IPS DF 4.7 (cell line): ENCODE results near the gene C5.

ENCODE experiments used
- DNase-seq: peaks from one replicate; pipeline ENCODE4 v3.0.0-alpha.2; 2013; ENCODE audit warnings: low spot score; ENCODE audit errors: extremely low read depth

C5 gene

GRCh38 chr9:120925535-120926396, 124.3 kb downstream of the C5 start:
- no peak for DNase-seq

- DNase-seq = no peak
These were observed 125.2 kb downstream of the C5 start for GRCh38 chr9:120924698-120925534.

DNA sequence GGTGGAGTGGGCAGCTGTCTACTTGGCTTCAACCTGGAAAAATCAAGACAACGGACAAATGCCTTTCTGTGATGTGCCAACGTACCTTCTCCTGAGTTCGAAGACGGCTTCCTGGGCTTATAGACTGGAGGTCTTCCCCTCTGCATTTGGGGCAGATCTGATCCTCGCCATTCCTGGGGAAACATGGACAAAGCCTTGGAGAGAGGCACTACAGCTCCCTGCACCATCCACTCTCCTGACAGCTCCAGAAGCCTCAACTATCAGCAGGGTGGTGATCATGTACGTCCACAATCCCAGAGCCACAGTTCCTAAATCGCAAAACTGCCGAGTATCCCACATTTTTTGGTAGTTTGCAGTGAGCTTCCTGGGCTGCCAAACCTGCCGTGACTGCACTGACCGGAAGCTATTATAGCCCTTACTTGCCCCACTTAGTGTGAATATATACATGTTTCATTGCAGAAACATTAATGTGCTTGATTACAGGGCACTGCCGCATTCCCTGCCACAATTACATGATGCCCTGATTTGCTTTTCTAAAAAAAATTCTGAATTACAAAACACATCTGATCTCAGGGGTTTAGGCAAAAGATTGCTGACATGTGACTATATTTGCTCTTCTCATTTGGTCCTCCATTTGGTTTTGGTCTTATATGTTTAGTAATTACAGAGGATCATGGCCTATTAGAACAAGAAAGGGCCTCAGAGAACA, 126.3 kb downstream of the C5 start:
- no peak for DNase-seq

GRCh38 chr9:120922404-120923195, 127.5 kb downstream of the C5 start:
- DNase-seq = no peak

GRCh38 chr9:120921661-120922181, 128.4 kb downstream of the C5 start:
- no peak for DNase-seq

DNA sequence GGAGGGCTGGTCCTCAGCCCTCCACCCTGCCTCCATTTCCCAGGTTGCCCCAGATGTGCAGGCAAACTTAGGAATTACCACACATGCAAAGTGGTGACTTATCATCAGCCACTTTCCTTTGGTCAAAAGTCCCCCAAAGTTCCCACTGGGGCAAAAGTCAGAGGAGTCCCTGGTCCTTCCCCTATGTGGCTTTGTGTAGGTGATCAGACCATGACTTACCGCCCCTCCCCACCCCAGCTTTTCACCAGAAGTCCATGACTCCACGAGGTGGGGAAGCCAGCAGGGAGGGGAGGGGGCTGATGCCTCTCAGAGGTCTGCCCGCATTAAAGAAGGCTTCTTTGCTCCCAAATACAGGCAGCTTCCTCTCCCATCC, 129.3 kb downstream of the C5 start:
- DNase-seq = no peak

- no peak for DNase-seq
These were observed 130.0 kb downstream of the C5 start for GRCh38 chr9:120919843-120920805.

DNA sequence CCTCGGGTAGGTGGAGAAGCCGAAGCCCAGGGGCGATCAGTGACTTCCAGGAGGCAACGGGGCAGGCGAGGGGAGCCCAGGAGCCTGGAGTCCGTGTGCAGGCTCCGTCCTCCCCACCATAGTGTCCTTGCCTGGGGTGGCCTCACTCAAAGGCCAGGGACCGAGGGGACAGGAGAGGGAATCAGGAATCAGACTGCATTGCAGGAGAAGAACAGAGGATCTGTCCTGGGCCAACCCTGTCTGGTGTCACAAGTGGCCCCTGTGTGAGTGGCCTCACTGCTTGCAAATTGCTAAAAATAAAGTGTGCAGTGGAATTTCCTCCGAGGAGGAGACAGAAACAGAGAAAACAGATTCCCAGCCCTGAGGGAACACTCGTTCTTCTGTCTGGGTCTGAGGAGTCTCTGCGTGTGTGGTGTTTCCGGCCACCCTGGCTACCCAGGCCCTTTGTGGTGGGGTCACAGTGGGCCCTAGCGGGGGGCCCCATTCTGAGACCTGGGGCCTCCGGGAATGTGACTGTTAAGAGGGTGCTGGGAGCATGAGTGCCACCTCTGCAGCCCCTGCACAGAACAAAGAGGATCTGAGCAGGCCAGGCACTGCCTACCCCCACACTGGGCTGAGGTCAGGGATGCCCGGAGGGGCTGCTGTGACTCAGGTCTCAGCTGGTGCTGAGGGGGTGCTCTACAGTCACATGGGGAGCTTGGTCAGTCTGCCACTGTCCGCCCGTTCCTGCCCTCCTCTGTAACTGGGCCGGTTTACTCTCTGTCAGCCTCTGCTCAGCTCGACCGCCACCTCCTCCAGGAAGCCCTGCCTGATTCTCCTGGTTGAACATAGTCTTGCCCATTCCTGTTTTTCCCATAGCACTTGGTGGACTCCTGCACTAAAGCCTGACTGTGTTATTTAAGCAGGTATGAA, 130.9 kb downstream of the C5 start:
- no peak for DNase-seq

DNA sequence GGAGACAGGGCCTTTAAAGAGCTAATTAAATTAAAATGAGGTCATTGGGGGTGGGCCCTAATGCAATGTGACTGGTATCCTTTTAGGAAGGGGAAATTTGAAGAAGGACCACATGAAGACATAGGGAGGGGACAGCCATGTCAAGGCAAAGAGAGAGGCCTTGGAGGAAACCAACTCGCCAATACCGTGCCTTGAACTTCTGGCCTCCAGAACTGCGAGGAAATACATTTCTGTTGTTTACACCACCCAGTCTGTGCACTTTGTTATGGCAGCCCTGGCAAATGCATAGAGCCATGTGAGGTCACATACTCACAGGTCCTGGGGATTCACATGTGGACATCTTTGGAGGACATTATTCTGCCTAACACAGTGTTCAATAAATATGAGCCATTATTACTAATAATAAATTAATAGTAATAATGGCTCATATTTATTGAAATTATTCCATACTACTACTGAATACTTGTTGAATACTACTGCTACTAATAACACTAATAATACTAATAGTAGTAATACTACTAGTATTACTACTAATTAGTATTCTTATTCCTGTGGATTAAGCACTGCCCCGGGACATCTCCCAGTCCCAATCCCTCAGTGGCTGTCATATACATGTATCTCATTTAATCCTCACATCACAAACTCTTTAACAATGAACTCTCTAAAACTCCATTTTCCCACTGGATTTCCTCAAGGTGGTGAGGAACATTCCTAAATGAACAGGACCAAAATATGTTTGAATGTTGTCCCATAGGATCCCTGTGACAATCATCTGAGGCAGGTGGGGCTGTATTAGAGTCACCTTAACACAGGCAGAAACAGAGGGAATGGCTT, 131.9 kb downstream of the C5 start:
- DNase-seq = no peak

DNA sequence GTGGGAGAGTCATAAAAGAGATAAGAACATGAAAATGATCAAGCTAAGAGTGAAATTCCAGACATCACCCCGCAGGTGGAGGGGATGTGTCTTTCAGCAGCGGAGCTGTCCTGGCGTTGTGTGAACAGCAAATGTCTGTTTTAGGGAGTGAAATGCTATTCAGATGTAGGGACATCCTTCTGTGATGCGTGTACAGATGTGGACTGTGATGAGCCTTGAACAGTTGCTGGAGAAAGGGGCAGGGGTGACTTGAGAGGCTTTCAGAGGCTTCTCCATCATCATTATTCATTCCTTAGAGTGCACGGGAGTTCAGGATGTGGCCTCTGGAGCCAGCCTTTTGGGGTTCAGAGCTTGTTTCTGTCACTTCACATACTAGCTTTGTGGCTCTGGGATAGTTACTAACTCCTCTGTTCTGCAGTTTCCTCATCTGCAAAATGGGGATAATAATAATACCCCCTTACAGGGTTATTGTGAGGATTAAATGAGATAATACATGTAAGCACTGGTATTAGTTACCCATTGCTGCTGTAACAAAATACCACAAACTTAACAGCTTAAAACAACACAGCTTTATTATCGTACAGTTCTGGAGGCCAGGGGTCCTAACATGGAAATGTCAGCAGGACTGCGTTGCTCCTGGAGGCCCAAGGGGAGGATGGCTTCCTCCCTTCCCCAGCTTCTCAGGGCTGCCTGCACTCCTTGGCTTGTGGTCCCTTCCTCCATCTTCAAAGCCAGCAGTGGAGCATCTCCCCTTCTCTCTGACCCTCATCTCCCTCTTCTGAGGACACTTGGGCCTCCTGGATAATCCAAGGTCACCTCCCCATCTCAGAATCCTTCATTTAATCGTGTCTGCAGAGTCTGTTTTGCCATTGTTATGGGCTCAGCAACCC, 132.8 kb downstream of the C5 start:
- no peak for DNase-seq

DNA sequence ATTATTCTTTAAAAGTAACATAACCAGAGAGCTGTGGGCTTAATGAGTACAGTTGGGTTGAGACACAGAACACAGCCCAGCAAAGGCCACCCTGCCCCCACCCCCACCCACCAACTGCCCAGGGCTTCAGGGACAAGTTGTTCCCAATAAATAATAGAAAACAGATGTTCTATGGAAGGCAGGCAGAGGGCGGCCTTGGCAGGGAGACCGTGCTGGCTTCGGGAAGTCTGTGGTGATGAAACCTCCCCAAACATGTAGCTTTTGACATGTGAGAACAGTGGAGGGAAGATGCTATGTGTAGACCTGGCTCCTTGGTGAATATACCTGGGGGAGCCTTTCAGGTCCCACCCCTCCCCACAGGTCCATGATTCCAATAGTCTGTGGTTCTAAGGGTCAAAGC, 133.5 kb downstream of the C5 start:
- DNase-seq = no peak

GRCh38 chr9:120915854-120916470, 134.1 kb downstream of the C5 start:
- no peak for DNase-seq

- no peak for DNase-seq
These were observed 135.1 kb downstream of the C5 start for GRCh38 chr9:120914953-120915352.

DNA sequence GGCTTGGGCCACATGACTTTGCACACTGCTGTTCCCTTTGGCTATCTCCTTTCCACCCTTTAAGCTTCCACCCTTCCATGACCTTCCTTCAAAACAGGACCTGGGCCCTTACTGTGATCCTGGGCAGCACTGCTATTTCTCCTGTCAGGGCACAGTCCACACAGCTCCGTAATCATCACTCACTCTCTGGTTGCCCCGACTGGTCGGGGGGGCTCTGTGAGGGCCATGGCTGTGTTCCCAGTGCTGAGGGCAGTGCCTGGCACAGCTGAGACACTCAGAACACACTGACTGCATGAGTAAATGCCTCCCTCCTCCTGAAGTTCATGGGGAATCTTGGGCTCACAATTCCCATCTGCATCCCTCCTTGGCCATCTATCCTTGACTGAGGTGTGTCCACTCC, 135.7 kb downstream of the C5 start:
- DNase-seq = no peak

DNA sequence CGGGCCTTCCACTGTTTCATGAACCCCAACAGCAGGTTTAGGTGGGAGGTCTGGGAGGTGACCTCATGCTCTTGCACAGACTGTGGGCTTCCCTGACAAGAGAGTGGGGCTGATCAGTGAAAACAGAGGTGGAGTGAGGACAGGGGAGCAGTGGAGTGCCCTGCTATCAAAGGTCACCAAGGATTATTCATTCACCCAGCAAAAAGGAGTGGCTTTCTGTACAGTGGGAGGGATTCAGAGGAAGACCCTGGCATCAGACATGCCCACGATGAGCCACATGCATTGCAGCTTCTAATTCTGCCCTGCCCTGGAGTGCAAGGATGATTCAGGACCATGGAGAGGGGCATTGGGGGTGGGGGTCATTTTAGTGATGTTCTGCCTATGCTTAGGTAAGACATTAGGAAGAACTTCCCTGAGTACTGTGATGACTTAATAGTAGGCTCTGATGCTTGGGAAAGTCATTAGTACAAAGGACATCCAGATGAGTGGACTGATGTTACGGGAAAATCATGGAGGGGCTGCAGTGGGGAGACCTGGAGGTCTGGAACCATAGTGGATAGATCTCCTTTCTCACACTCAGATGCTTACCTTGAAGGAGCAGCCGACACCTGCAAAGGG, 136.3 kb downstream of the C5 start:
- DNase-seq = no peak
